ENCODE data around the gene KLKB1. TPM values are rescaled to one million over a fixed set of nuclear protein-coding genes. Genes with fewer than 3 reads are reported as not detected.

The KLKB1 gene
- total RNA-seq, 1 experiment from 2014 or later, result 10.1 TPM

GRCh38 chr4:186294160-186294559 lies 66.9 kb downstream of the KLKB1 start (continued):
- TF ChIP-seq AR (CRISPR knock-in tag; IDR thresholded peaks at IDR 0.05), result no peak
- TF ChIP-seq NFE2L1 (CRISPR knock-in tag; IDR thresholded peaks at IDR 0.05), result no peak
- no peak for TF ChIP-seq MLX (CRISPR knock-in tag; IDR thresholded peaks at IDR 0.05)
- TF ChIP-seq KAT7 (CRISPR knock-in tag; IDR thresholded peaks at IDR 0.05; ENCODE audit: borderline replicate concordance), result no peak
- TF ChIP-seq ZNF263 (CRISPR knock-in tag; IDR thresholded peaks at IDR 0.05; ENCODE audit: low read depth), result no peak
- no peak for TF ChIP-seq ZNF317 (CRISPR knock-in tag; IDR thresholded peaks at IDR 0.05; ENCODE audit: borderline replicate concordance, low read depth)
- TF ChIP-seq NFYB (CRISPR knock-in tag; conservative IDR thresholded peaks at IDR 0.05; ENCODE audit: low read depth), result no peak
- TF ChIP-seq GTF2I (CRISPR knock-in tag; conservative IDR thresholded peaks at IDR 0.05), result no peak
- TF ChIP-seq E2F5 (CRISPR knock-in tag; IDR thresholded peaks at IDR 0.05), result no peak
- no peak for TF ChIP-seq JAZF1 (CRISPR knock-in tag; IDR thresholded peaks at IDR 0.05)
- no peak for TF ChIP-seq STAT6 (CRISPR knock-in tag; conservative IDR thresholded peaks at IDR 0.05; ENCODE audit: low read depth)
- TF ChIP-seq NR1H2 (CRISPR knock-in tag; IDR thresholded peaks at IDR 0.05), result no peak
- no peak for TF ChIP-seq JUN (CRISPR knock-in tag; IDR thresholded peaks at IDR 0.05)
- no peak for TF ChIP-seq RELA (CRISPR knock-in tag; IDR thresholded peaks at IDR 0.05; ENCODE audit: borderline replicate concordance)

- Mint-ChIP-seq H3K9me3 (no peaks in the 10 kb centered on the region), H3K27me3 (ENCODE audit: low read depth) (peaks cover 5% of the 10 kb centered on the region; the same call in 1 of the 2 replicates), H3K36me3 (no peaks in the 10 kb centered on the region), H3K4me3 (no peak overlapping the region), H3K27ac (no peak overlapping the region), H3K4me1 (peaks cover 29% of the 10 kb centered on the region)
- ChIA-PET POLR2A (no interaction called here), CTCF (interaction anchor here (1.2 kb wide), 1 partner anchor 95 kb away, joined by 3 read pairs; no protein-coding TSS in a partner anchor)
- no peak for DNase-seq (ENCODE audit: low spot score)
- no peak for ATAC-seq
- TF ChIP-seq ZNF317 (CRISPR knock-in tag; IDR thresholded peaks at IDR 0.05; ENCODE audit: borderline replicate concordance, low read depth) (no peak), TEAD4 (CRISPR knock-in tag; IDR thresholded peaks at IDR 0.05) (no peak), ZNF425 (CRISPR knock-in tag; conservative IDR thresholded peaks at IDR 0.05) (no peak), ELF4 (CRISPR knock-in tag; IDR thresholded peaks at IDR 0.05; ENCODE audit: low read depth) (no peak), JUN (CRISPR knock-in tag; IDR thresholded peaks at IDR 0.05) (no peak), KAT7 (CRISPR knock-in tag; IDR thresholded peaks at IDR 0.05; ENCODE audit: borderline replicate concordance) (no peak), ZSCAN18 (CRISPR knock-in tag; IDR thresholded peaks at IDR 0.05) (no peak), ERG (CRISPR knock-in tag; IDR thresholded peaks at IDR 0.05) (no peak), ETV6 (CRISPR knock-in tag; IDR thresholded peaks at IDR 0.05) (no peak), E2F1 (CRISPR knock-in tag; IDR thresholded peaks at IDR 0.05) (no peak), CREM (CRISPR knock-in tag; IDR thresholded peaks at IDR 0.05) (no peak)
Measured at GRCh38 chr4:186296481-186296880, 69.2 kb downstream of the KLKB1 start.
